GM23338 (cell line): ENCODE measurements around the gene CPSF4.

Experiments used
- EZH2 ChIP-seq: fragments of 200-600 bp; sonication (generic); IDR thresholded peaks from one replicate; pipeline ENCODE4 v1.8.0; 2017; ENCODE audit warnings: antibody characterized with exemption, mild to moderate bottlenecking, low read depth; ENCODE audit not compliant: unreplicated experiment
- EZH2phosphoT487 ChIP-seq: fragments of 200-600 bp; sonication (generic); IDR thresholded peaks from one replicate; pipeline ENCODE4 v1.8.1; 2018; ENCODE audit warnings: antibody characterized with exemption; ENCODE audit not compliant: unreplicated experiment
- NANOG ChIP-seq: IDR thresholded peaks from 2 replicates; pipeline ENCODE4 v1.6.1; 2016; ENCODE audit warnings: antibody characterized with exemption, borderline replicate concordance
- POLR2AphosphoS5 ChIP-seq: IDR thresholded peaks from 2 replicates; pipeline ENCODE4 v1.6.1; 2016; ENCODE audit warnings: antibody characterized with exemption, low read depth
- TF ChIP-seq, protein P1 (sequence below), 2 experiments: fragments of 200-600 bp in 1 of 2; sonication (generic) in 1 of 2; conservative IDR thresholded peaks; 2 replicates each; pipeline versions ENCODE4 v1.5.1 to v1.6.1; 2016 to 2017; ENCODE audit warnings: antibody characterized with exemption in 2 of 2, low read depth in 2 of 2, mild to moderate bottlenecking in 2 of 2, moderate library complexity in 1 of 2
- TF ChIP-seq, protein P2 (sequence below): IDR thresholded peaks from one replicate; pipeline ENCODE4 v1.6.1; 2018; ENCODE audit warnings: antibody characterized with exemption; ENCODE audit not compliant: unreplicated experiment
- TF ChIP-seq, protein P3 (sequence below): IDR thresholded peaks from 2 replicates; pipeline ENCODE4 v1.6.1; 2016; ENCODE audit warnings: antibody characterized with exemption

DNA sequence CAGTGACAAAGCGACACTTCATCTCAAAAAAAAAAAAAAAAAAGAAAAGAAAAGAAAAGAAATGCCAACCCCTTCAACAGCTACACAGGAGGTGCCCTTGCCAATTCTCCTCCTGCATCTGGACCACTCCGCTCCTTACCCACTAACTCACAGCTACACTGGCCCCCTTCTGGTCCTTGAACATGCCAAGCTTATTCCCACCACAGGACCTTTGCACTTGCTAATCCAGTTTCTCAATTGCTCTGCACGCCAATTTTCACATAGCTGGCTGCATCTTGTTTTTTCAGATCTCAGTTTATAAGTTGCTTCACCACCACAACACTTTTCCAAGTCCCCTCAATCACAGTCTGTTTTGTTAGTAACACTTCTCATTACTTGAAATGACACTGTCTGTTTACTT lies 35.9 kb upstream of the CPSF4 start:
- TF ChIP-seq, protein P1, sequence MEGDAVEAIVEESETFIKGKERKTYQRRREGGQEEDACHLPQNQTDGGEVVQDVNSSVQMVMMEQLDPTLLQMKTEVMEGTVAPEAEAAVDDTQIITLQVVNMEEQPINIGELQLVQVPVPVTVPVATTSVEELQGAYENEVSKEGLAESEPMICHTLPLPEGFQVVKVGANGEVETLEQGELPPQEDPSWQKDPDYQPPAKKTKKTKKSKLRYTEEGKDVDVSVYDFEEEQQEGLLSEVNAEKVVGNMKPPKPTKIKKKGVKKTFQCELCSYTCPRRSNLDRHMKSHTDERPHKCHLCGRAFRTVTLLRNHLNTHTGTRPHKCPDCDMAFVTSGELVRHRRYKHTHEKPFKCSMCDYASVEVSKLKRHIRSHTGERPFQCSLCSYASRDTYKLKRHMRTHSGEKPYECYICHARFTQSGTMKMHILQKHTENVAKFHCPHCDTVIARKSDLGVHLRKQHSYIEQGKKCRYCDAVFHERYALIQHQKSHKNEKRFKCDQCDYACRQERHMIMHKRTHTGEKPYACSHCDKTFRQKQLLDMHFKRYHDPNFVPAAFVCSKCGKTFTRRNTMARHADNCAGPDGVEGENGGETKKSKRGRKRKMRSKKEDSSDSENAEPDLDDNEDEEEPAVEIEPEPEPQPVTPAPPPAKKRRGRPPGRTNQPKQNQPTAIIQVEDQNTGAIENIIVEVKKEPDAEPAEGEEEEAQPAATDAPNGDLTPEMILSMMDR (conservative IDR thresholded peaks at IDR 0.05; ENCODE audit: low read depth in 2 of 2): no peak
- TF ChIP-seq, protein P2, sequence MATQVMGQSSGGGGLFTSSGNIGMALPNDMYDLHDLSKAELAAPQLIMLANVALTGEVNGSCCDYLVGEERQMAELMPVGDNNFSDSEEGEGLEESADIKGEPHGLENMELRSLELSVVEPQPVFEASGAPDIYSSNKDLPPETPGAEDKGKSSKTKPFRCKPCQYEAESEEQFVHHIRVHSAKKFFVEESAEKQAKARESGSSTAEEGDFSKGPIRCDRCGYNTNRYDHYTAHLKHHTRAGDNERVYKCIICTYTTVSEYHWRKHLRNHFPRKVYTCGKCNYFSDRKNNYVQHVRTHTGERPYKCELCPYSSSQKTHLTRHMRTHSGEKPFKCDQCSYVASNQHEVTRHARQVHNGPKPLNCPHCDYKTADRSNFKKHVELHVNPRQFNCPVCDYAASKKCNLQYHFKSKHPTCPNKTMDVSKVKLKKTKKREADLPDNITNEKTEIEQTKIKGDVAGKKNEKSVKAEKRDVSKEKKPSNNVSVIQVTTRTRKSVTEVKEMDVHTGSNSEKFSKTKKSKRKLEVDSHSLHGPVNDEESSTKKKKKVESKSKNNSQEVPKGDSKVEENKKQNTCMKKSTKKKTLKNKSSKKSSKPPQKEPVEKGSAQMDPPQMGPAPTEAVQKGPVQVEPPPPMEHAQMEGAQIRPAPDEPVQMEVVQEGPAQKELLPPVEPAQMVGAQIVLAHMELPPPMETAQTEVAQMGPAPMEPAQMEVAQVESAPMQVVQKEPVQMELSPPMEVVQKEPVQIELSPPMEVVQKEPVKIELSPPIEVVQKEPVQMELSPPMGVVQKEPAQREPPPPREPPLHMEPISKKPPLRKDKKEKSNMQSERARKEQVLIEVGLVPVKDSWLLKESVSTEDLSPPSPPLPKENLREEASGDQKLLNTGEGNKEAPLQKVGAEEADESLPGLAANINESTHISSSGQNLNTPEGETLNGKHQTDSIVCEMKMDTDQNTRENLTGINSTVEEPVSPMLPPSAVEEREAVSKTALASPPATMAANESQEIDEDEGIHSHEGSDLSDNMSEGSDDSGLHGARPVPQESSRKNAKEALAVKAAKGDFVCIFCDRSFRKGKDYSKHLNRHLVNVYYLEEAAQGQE: no peak
- TF ChIP-seq NANOG (no peak), EZH2 (no peak), POLR2AphosphoS5 (no peak), EZH2phosphoT487 (no peak)
- TF ChIP-seq, protein P3, sequence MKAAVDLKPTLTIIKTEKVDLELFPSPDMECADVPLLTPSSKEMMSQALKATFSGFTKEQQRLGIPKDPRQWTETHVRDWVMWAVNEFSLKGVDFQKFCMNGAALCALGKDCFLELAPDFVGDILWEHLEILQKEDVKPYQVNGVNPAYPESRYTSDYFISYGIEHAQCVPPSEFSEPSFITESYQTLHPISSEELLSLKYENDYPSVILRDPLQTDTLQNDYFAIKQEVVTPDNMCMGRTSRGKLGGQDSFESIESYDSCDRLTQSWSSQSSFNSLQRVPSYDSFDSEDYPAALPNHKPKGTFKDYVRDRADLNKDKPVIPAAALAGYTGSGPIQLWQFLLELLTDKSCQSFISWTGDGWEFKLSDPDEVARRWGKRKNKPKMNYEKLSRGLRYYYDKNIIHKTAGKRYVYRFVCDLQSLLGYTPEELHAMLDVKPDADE: no peak
